H1 (cell line): Measurements from ENCODE around the gene BEND4. TPM values are rescaled to one million over a fixed set of nuclear protein-coding genes. Genes with fewer than 3 reads are reported as not detected.

Experiments
- CTCF ChIA-PET: fragments of 300-600 bp; sonication (Branson Sonifier 250); formaldehyde crosslinking; loops from one replicate; lab custom pipeline; 2021; ENCODE audit not compliant: partially characterized antibody; lab: Charles Lee
- POLR2A ChIA-PET: fragments of 300-600 bp; sonication (Branson Sonifier 250); formaldehyde crosslinking; loops from one replicate; lab custom pipeline; 2021; ENCODE audit warnings: inconsistent platforms; ENCODE audit not compliant: partially characterized antibody; lab: Charles Lee
- DNase-seq, 2 experiments: peaks; one replicate each; pipeline versions ENCODE4 v3.0.0 to v3.0.0-alpha.2; 2010 to 2022; ENCODE audit warnings: low spot score in 2 of 2, low read depth in 1 of 2, mixed read lengths in 1 of 2
- FAIRE-seq: peaks from 2 replicates; lab custom pipeline; 2011; peaks lifted over from hg19 to GRCh38; lab: Jason Lieb, UNC
- H2AFZ ChIP-seq: 2 replicates; pipeline ENCODE4 v1.8.1; 2012; ENCODE audit warnings: low read length, inconsistent platforms
- H2AK5ac ChIP-seq: 2 replicates; pipeline ENCODE4 v1.6.1; 2013; ENCODE audit warnings: low read depth, low read length
- H2BK120ac ChIP-seq: replicated peaks from 2 replicates; pipeline ENCODE3; 2013; ENCODE audit warnings: low read depth, low read length, inconsistent platforms
- H2BK12ac ChIP-seq: 2 replicates; pipeline ENCODE4 v1.6.1; 2013; ENCODE audit warnings: low read depth, low read length
- H2BK15ac ChIP-seq: 2 replicates; pipeline ENCODE4 v1.6.1; 2013; ENCODE audit warnings: low read length
- H2BK20ac ChIP-seq: 2 replicates; pipeline ENCODE4 v1.6.1; 2013; ENCODE audit warnings: low read length
- H2BK5ac ChIP-seq: 2 replicates; pipeline ENCODE4 v1.6.1; 2013; ENCODE audit warnings: low read depth, low read length
- H3K14ac ChIP-seq: 2 replicates; pipeline ENCODE4 v1.6.1; 2013; ENCODE audit warnings: inconsistent platforms; ENCODE audit not compliant: insufficient read length
- H3K18ac ChIP-seq: 2 replicates; pipeline ENCODE4 v1.6.1; 2013; ENCODE audit warnings: low read length; ENCODE audit errors: extremely low read depth
- H3K23ac ChIP-seq: 2 replicates; pipeline ENCODE4 v1.6.1; 2013; ENCODE audit warnings: inconsistent platforms; ENCODE audit not compliant: insufficient read length
- H3K23me2 ChIP-seq: 2 replicates; pipeline ENCODE4 v1.6.1; 2013; ENCODE audit warnings: low read depth, low read length
- H3K27ac ChIP-seq: 2 replicates; pipeline ENCODE4 v1.6.1; 2011; ENCODE audit warnings: low read depth, low read length, inconsistent platforms
- H3K27me3 ChIP-seq, 4 experiments: replicated peaks in 1 of 4; 1 replicate in 1 of 4; 2 replicates in 3 of 4; pipeline versions ENCODE4 v1.6.1 to v1.8.1; 2011 to 2013; ENCODE audit warnings: low read length in 3 of 4, mild to moderate bottlenecking in 3 of 4, inconsistent platforms in 2 of 4, mixed read lengths in 2 of 4, moderate library complexity in 1 of 4; ENCODE audit not compliant: control insufficient read depth in 3 of 4, insufficient read depth in 3 of 4; ENCODE audit errors: extremely low read depth in 1 of 4
- H3K36me3 ChIP-seq, 4 experiments: 2 replicates each; pipeline versions ENCODE4 v1.6.1 to v1.8.1; 2011 to 2013; ENCODE audit warnings: mild to moderate bottlenecking in 4 of 4, low read length in 3 of 4, moderate library complexity in 2 of 4, control low read depth in 1 of 4, inconsistent platforms in 1 of 4; ENCODE audit not compliant: insufficient read depth in 4 of 4, control insufficient read depth in 2 of 4
- H3K4ac ChIP-seq: replicated peaks from 2 replicates; pipeline ENCODE3; 2013; ENCODE audit warnings: low read length, low read depth, mixed read lengths, inconsistent platforms; ENCODE audit not compliant: insufficient read length
- H3K4me1 ChIP-seq, 4 experiments: replicated peaks in 1 of 4; 1 replicate in 1 of 4; 2 replicates in 3 of 4; pipeline versions ENCODE4 v1.6.1 to v1.8.1; 2011 to 2013; ENCODE audit warnings: low read length in 3 of 4, inconsistent platforms in 2 of 4, mixed read lengths in 1 of 4; ENCODE audit not compliant: insufficient read depth in 4 of 4, control insufficient read depth in 3 of 4
- H3K4me2 ChIP-seq, 2 experiments: 2 replicates each; pipeline versions ENCODE4 v1.6.1 to v1.8.1; 2011 to 2013; ENCODE audit warnings: low read depth in 2 of 2, low read length in 2 of 2, control low read depth in 1 of 2, inconsistent platforms in 1 of 2, mild to moderate bottlenecking in 1 of 2; ENCODE audit not compliant: insufficient read depth in 1 of 2
- H3K4me3 ChIP-seq, 4 experiments: fragments of 200-600, 300-600 bp in 1 of 4; sonication (generic), shearing (Covaris generic), sonication (Bioruptor Twin) in 1 of 4; 2 replicates each; pipeline versions ENCODE4 v1.5.1 to v1.8.1; 2011 to 2016; ENCODE audit warnings: low read length in 4 of 4, low read depth in 3 of 4, control low read depth in 2 of 4, inconsistent platforms in 2 of 4, mild to moderate bottlenecking in 2 of 4, mixed read lengths in 1 of 4, moderate library complexity in 1 of 4; ENCODE audit not compliant: insufficient read depth in 2 of 4; ENCODE audit errors: extremely low read depth in 1 of 4
- H3K56ac ChIP-seq: replicated peaks from 2 replicates; pipeline ENCODE3; 2013; ENCODE audit warnings: low read depth, mild to moderate bottlenecking, mixed read lengths, low read length, inconsistent platforms; ENCODE audit not compliant: insufficient read length
- H3K79me1 ChIP-seq: 2 replicates; pipeline ENCODE4 v1.6.1; 2013; ENCODE audit warnings: low read depth, low read length, control low read depth
- H3K79me2 ChIP-seq, 2 experiments: 2 replicates each; pipeline versions ENCODE4 v1.6.1 to v1.8.1; 2012 to 2013; ENCODE audit warnings: low read length in 2 of 2, mild to moderate bottlenecking in 2 of 2, inconsistent platforms in 1 of 2; ENCODE audit not compliant: insufficient read depth in 2 of 2, control insufficient read depth in 1 of 2
- H3K9ac ChIP-seq, 4 experiments: replicated peaks in 1 of 4; 1 replicate in 1 of 4; 2 replicates in 3 of 4; pipeline versions ENCODE4 v1.6.1 to v1.8.1; 2011 to 2013; ENCODE audit warnings: low read depth in 3 of 4, low read length in 3 of 4, control low read depth in 2 of 4, mild to moderate bottlenecking in 2 of 4, moderate library complexity in 2 of 4, inconsistent platforms in 1 of 4; ENCODE audit errors: extremely low read depth in 1 of 4
- H3K9me3 ChIP-seq, 2 experiments: 2 replicates each; pipeline versions ENCODE4 v1.6.1 to v1.8.1; 2012 to 2013; ENCODE audit warnings: mild to moderate bottlenecking in 2 of 2, moderate library complexity in 2 of 2, control low read depth in 1 of 2, inconsistent platforms in 1 of 2, low read depth in 1 of 2, low read length in 1 of 2, mixed read lengths in 1 of 2; ENCODE audit not compliant: insufficient read depth in 2 of 2
- H4K20me1 ChIP-seq, 2 experiments: replicated peaks in 1 of 2; 2 replicates each; pipeline versions ENCODE3 to v1.8.1; 2011 to 2013; ENCODE audit warnings: inconsistent platforms in 2 of 2, low read length in 2 of 2, mild to moderate bottlenecking in 1 of 2; ENCODE audit not compliant: insufficient read depth in 2 of 2, control insufficient read depth in 1 of 2
- H4K5ac ChIP-seq: 2 replicates; pipeline ENCODE4 v1.6.1; 2013; ENCODE audit warnings: low read length, low read depth, mixed read lengths, inconsistent platforms; ENCODE audit not compliant: insufficient read length
- H4K8ac ChIP-seq: 2 replicates; pipeline ENCODE4 v1.8.0; 2013; ENCODE audit warnings: mild to moderate bottlenecking, moderate library complexity, low read length, inconsistent platforms; ENCODE audit not compliant: insufficient read depth; ENCODE audit errors: extremely low read depth
- H4K91ac ChIP-seq: replicated peaks from 2 replicates; pipeline ENCODE3; 2013; ENCODE audit warnings: low read length, mixed read lengths, inconsistent platforms; ENCODE audit not compliant: insufficient read length
- CTBP2 ChIP-seq: IDR thresholded peaks from 2 replicates; pipeline ENCODE4 v1.7.0; 2011; ENCODE audit warnings: borderline replicate concordance, mild to moderate bottlenecking, moderate library complexity, mixed read lengths, low read length; ENCODE audit not compliant: insufficient read depth, insufficient read length
- WGBS, 2 experiments: shearing (Covaris generic) in 1 of 2; methylation state at CpG; one replicate each; pipeline versions ENCODE4 v1.1.6 to v1.1.7; 2013 to 2015; ENCODE audit warnings: low lambda C conversion rate in 2 of 2, mixed read lengths in 2 of 2, inconsistent platforms in 1 of 2, low coverage in 1 of 2, missing lambda C conversion rate in 1 of 2; ENCODE audit not compliant: insufficient replicate concordance in 2 of 2, insufficient coverage in 1 of 2, insufficient read length in 1 of 2; ENCODE audit errors: extremely low coverage in 1 of 2, missing lambda C conversion rate in 1 of 2; 5-methylcytosine and 5-hydroxymethylcytosine counted together
- polyA plus RNA-seq, 7 experiments: library from polyadenylated mRNA; depleted of rRNA in 3 of 7; stranded (reverse) in 5 of 7; unstranded in 2 of 7; fragments of >200 nt in 5 of 7; fragments of 200-250 nt in 2 of 7; gene quantifications; 1 replicate in 5 of 7; 2 replicates in 1 of 7; 4 replicates in 1 of 7; pipeline versions ENCODE4 v1.2.1 to v1.2.3, GENCODE V29; 2011 to 2013; ENCODE audit warnings: missing spikeins in 2 of 7, mixed read lengths in 2 of 7
- total RNA-seq: library from RNA; stranded (reverse); fragmentation: NEBNext Ultra II Directional; extraction: Animal tissue kit (Norgen Biotek cat#: 25700); gene quantifications from 2 replicates; pipeline ENCODE4 v1.2.1, GENCODE V29; 2021
- TF ChIP-seq, protein P1 (sequence below): IDR thresholded peaks from 2 replicates; pipeline ENCODE4 v1.6.1; 2012; ENCODE audit warnings: low read length, inconsistent platforms

Gene BEND4
- total and polyA plus RNA-seq, 2 of the 8 experiments (the other 6 are each of a cell fraction or from before 2014, with no cell fraction given): 12.2 to 45.4 TPM

DNA sequence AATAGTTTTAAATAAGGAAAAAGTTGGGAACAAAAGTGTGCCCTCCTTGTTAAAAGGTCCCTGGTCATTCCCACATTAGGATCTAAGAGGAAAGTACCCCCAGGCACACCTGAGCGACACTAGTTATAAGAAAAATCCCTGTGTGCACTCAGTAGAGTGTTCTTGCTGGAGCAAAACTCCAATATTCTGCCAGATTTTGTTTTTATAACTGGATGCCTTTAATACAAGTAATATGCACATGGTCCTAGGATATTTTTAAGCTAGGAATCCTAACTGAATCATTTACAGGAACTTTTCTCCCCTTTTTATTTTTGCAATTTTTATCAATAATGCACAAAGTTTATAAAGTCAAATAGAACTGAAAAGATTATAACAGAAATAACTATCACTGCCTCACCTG lies 68.6 kb downstream of the BEND4 start:
- no peaks in the 10 kb centered on the region for H3K23me2 ChIP-seq
- H3K4me2 ChIP-seq: no peak overlapping the region
- 89% methylated on average over 1 of the region's 1 CpG; no CpG with 5 or more reads in 1 of the 2 experiments for WGBS, 2 experiments
- H3K14ac ChIP-seq: no peak overlapping the region
- no peak overlapping the region for H4K91ac ChIP-seq
- H3K27ac ChIP-seq: no peak overlapping the region
- ChIA-PET POLR2A (no interaction called here), CTCF (no interaction called here)
- peaks cover 0 to 8% (median 1%) of the 10 kb centered on the region in 4 experiments; a peak in 1 of 8 replicates for H3K36me3 ChIP-seq
- no peak overlapping the region for H2BK20ac ChIP-seq
- H4K5ac ChIP-seq: no peak overlapping the region
- H4K8ac ChIP-seq: no peak overlapping the region
- H3K4me1 ChIP-seq: no peaks in the 10 kb centered on the region
- H2BK12ac ChIP-seq: no peak overlapping the region
- no peaks in the 10 kb centered on the region for H3K79me1 ChIP-seq
- no peaks in the 10 kb centered on the region for H4K20me1 ChIP-seq
- H2AFZ ChIP-seq: no peak overlapping the region
- H3K18ac ChIP-seq: no peak overlapping the region
- no peak overlapping the region for H3K23ac ChIP-seq
- FAIRE-seq: no peak
- no peak overlapping the region for H2BK120ac ChIP-seq
- DNase-seq: no peak
- H3K4ac ChIP-seq: no peak overlapping the region
- H3K56ac ChIP-seq: no peak overlapping the region
- H3K9ac ChIP-seq: no peak overlapping the region
- H3K27me3 ChIP-seq: no peaks in the 10 kb centered on the region
- H2BK15ac ChIP-seq: no peak overlapping the region
- H3K4me3 ChIP-seq: no peak overlapping the region
- no peak overlapping the region for H2BK5ac ChIP-seq
- TF ChIP-seq, protein P1, sequence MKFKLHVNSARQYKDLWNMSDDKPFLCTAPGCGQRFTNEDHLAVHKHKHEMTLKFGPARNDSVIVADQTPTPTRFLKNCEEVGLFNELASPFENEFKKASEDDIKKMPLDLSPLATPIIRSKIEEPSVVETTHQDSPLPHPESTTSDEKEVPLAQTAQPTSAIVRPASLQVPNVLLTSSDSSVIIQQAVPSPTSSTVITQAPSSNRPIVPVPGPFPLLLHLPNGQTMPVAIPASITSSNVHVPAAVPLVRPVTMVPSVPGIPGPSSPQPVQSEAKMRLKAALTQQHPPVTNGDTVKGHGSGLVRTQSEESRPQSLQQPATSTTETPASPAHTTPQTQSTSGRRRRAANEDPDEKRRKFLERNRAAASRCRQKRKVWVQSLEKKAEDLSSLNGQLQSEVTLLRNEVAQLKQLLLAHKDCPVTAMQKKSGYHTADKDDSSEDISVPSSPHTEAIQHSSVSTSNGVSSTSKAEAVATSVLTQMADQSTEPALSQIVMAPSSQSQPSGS: no peak
- no peak for TF ChIP-seq CTBP2
- H3K9me3 ChIP-seq: no peaks in the 10 kb centered on the region
- no peak overlapping the region for H2AK5ac ChIP-seq
- H3K79me2 ChIP-seq: no peaks in the 10 kb centered on the region
